ENCODE results near the gene NFASC. TPM values are rescaled to one million over a fixed set of nuclear protein-coding genes. Genes with fewer than 3 reads are reported as not detected.

The NFASC gene
- total and polyA plus RNA-seq, 9 of the 15 experiments (the other 6 are each of a cell fraction or from before 2014, with no cell fraction given) = 0.03 to 0.16 (median 0.06) TPM; not detected in 6

GRCh38 chr1:205017001-205017400 is 146.3 kb downstream of the NFASC start:
- Histone ChIP-seq H3K9ac (ENCODE audit: insufficient read depth in 1 of 2, low read depth in 2 of 2, low read length in 2 of 2) (no peak overlapping the region), H3K36me3 (ENCODE audit: control insufficient read depth, insufficient read depth, low read length) (no peaks in the 10 kb centered on the region), H3K27ac (ENCODE audit: extremely low read depth, low read depth, low read length) (no peak overlapping the region), H3K9me3 (replicated peaks; ENCODE audit: control insufficient read depth, insufficient read depth, low read depth, low read length) (no peaks in the 10 kb centered on the region), H4K20me1 (replicated peaks; ENCODE audit: control insufficient read depth, insufficient read depth, low read length) (peaks cover 26% of the 10 kb centered on the region), H3K4me2 (ENCODE audit: insufficient read depth, low read length) (no peak overlapping the region), H2AFZ (ENCODE audit: low read depth, low read length) (no peak overlapping the region), H3K4me3 (no peak overlapping the region), H3K27me3 (ENCODE audit: control insufficient read depth in 2 of 2, insufficient read depth in 2 of 2, low read length in 2 of 2) (peaks cover 78 to 98% of the 10 kb centered on the region in 2 experiments), H3K9me1 (ENCODE audit: control insufficient read depth, insufficient read depth, low read length) (no peaks in the 10 kb centered on the region), H3K79me2 (ENCODE audit: control insufficient read depth, insufficient read depth, low read length) (no peaks in the 10 kb centered on the region), H3K4me1 (replicated peaks in 1 of 2; ENCODE audit: control insufficient read depth in 2 of 2, insufficient read depth in 2 of 2, low read length in 2 of 2) (no peaks in the 10 kb centered on the region)
- 3% methylated on average over 6 of the region's 6 CpGs for WGBS (ENCODE audit: insufficient coverage, low coverage, missing lambda C conversion rate)
- BruUV-seq (replicated peaks) = no TSS peak
- intact Hi-C loops (cut with micrococcal nuclease) (no loop called here), in situ Hi-C loops (cut with MboI) (no loop called here)
- ATAC-seq (no peak), FAIRE-seq (no peak), DNase-seq (ENCODE audit: extremely low read depth in 1 of 4, low spot score in 3 of 4) (no peak)
- POLR2A ChIA-PET = interaction anchor here (0.8 kb wide), 1 partner anchor 16 kb away, joined by 3 read pairs; no protein-coding TSS in a partner anchor
- CTCF ChIA-PET (ENCODE audit: low intra/inter-chr PET ratio) = no interaction called here
- TF ChIP-seq MLLT1 (IDR thresholded peaks at IDR 0.05) (no peak), PREB (CRISPR knock-in tag; IDR thresholded peaks at IDR 0.05) (no peak), CAMTA2 (CRISPR knock-in tag; conservative IDR thresholded peaks at IDR 0.05) (no peak), ZNF318 (IDR thresholded peaks at IDR 0.05; ENCODE audit: borderline replicate concordance in 1 of 2, low read depth in 1 of 2) (no peak), SAFB2 (IDR thresholded peaks at IDR 0.05; ENCODE audit: borderline replicate concordance, low read depth, low read length, severe bottlenecking) (no peak), GATAD2A (IDR thresholded peaks at IDR 0.05) (no peak), ZBTB9 (CRISPR knock-in tag; IDR thresholded peaks at IDR 0.05) (no peak), COPS2 (conservative IDR thresholded peaks at IDR 0.05) (no peak), L3MBTL2 (IDR thresholded peaks at IDR 0.05) (no peak), FOXA3 (CRISPR knock-in tag; conservative IDR thresholded peaks at IDR 0.05 in 1 of 2, IDR thresholded peaks at IDR 0.05 in 1 of 2) (no peak)

Data from K562 (cell line).